HG03045 (cell line): Measurements from ENCODE around the gene SNX8.
"Not testable (repeated sequence)": the region's sequence is repeated elsewhere in the genome, so short reads cannot be mapped to it uniquely, and the experiment has no call there.

Source experiments
- ATAC-seq: cut with Tn5 transposase; IDR thresholded peaks from one replicate; pipeline ENCODE4 v1.9.1; 2021; ENCODE audit warnings: mild to moderate bottlenecking, moderate library complexity; ENCODE audit not compliant: unreplicated experiment

Gene SNX8, protein sequence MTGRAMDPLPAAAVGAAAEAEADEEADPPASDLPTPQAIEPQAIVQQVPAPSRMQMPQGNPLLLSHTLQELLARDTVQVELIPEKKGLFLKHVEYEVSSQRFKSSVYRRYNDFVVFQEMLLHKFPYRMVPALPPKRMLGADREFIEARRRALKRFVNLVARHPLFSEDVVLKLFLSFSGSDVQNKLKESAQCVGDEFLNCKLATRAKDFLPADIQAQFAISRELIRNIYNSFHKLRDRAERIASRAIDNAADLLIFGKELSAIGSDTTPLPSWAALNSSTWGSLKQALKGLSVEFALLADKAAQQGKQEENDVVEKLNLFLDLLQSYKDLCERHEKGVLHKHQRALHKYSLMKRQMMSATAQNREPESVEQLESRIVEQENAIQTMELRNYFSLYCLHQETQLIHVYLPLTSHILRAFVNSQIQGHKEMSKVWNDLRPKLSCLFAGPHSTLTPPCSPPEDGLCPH

DNA sequence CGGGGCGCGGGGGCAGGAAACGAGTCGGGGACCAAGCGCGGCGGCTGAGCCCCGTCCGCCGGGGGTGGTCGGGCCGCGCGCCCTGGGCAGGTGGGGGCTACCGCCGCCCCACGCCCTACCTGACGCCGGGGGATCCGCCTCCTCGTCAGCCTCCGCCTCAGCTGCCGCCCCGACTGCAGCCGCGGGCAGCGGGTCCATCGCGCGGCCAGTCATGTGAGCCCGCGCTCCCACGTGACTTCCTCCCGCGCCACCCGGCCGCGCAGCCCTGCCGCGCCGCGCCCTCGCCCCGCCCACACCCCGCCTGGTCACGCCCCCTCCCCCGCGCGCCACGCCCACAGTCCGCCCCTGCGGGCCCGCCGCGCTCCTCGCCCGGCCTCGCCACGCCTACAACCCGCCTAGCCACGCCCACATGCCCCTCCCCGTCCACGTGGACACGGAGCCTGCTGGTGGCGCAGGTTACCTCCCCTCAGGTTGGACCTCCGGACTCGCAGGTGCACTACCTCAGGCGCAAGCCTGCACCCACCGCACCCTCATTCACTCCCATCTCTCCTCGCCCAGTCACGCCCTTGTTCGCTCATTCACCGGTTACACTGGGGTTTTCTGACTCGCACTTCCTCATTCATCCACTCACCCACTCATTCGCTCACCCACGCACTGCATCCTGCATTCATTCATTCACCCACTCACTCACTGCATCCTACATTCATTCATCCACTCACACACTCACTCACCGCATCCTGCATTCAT lies at the start of gene SNX8:
SNX8 (minus strand) TSS at position 233 of the 747 bp plus-strand sequence; CDS start at position 213, 20 bp downstream.
- ATAC-seq = peak; percentile 74

- ATAC-seq = no peak
These were observed 48.3 kb upstream of the SNX8 start for GRCh38 chr7:2362385-2363088.

DNA sequence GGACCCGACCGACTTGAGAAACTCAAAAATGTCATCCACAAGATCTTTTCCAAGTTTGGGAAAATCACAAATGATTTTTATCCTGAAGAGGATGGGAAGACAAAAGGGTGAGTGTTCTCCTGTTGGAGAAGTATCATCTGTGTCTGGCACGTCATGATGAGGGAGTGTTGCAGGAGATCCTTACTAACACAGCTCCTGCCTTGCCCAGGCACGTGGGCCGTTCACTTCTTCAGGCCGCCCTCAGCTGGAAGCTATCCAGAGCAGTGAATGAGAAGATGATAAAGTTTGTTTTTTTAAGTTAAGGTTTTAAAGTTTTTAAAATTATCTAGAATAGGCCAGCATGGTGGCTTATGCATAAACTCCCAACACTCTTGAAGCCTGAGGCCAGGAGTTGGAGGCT lies 46.6 kb upstream of the SNX8 start:
- ATAC-seq = no peak

DNA sequence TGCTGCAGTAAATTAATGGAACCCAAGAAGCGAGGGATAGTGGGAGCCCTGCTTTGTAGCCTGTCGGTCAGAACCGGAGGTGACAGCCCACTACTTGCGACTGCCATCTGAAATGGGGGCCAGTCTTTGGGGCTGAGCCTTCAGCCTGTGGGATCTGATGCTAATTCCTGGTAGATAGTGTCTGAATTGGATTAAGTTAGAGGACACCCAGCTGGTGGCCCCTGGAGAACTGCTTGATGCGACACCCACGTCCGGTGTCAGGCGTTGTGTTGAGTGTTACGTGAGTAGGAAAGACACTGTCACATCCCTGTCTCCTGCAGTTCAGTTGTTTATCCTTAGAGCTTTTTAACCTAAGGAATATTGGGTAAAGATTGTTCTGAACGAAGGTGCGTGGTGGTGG lies 45.4 kb upstream of the SNX8 start:
- no peak for ATAC-seq

DNA sequence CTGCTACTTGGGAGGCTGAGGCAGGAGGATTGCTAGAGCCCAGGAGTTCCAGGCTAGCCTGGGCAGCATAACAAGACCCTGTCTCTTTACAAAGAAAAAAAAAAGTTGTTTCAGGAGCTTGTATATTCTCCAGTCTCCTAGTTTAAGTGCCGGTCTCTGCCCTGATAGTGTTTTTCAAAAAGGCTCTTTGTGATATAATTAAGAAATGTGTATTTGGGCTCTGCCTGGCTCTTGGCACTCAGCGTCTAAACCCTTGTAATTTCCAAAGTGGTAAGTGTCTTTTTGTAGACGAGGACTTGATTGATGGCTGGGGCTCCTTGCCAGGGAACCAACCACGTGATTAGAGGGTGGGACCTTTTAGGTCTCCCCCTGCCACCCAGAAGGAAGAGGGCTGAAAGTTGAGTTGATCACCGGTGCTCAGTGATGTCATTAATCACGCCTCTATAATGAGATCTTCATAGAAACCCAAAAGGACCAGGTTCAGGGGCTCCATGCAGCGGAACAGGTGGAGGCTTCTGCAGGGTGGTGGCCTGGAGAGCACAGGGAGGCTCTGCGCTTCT lies 44.8 kb upstream of the SNX8 start:
- no peak for ATAC-seq

DNA sequence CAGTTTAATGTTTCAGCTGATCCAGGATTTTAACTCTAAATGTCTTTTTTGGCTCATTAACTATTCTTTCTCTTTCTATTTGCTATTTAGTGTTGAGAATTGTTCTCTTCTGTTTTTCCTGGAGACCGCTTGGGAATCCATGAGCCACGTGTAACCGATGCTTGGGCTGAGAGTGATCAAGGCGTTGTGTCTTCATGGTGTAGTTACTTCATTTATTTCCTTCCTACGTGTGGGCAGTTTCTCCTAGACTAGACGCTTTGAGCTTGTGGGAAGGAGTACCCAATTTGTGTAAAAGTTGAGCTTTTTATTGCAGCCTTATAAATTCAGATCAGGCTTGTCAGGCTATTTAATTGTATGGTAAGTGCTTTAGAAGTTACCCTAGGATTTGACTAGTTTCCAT lies 43.3 kb upstream of the SNX8 start:
- no peak for ATAC-seq

GRCh38 chr7:2357165-2357564 lies 42.9 kb upstream of the SNX8 start:
- ATAC-seq = no peak

GRCh38 chr7:2355705-2356008 lies 41.4 kb upstream of the SNX8 start:
- ATAC-seq = no peak

- peak; percentile 17 for ATAC-seq
These were observed 40.9 kb upstream of the SNX8 start for GRCh38 chr7:2354939-2355704.

GRCh38 chr7:2354186-2354938 lies 40.1 kb upstream of the SNX8 start, which contains the start of gene EIF3B:
Gene EIF3B, plus strand, starts transcription at chr7:2354827. Its CDS starts 95 bp downstream, at chr7:2354922.
- ATAC-seq = peak; percentile 76

DNA sequence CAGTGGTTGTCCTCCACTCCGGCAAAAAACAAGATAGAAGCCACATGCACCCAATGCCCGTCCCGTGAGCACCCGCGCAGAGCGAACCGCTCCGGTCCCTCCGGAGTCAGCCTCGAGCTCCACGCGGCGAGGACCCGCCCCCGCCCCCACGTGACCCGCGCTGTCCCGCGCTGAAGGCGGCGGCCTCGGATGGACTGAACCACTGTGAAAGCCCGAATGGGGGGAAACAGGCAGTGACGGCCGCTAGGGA lies 39.6 kb upstream of the SNX8 start:
- ATAC-seq = peak; percentile 51

DNA sequence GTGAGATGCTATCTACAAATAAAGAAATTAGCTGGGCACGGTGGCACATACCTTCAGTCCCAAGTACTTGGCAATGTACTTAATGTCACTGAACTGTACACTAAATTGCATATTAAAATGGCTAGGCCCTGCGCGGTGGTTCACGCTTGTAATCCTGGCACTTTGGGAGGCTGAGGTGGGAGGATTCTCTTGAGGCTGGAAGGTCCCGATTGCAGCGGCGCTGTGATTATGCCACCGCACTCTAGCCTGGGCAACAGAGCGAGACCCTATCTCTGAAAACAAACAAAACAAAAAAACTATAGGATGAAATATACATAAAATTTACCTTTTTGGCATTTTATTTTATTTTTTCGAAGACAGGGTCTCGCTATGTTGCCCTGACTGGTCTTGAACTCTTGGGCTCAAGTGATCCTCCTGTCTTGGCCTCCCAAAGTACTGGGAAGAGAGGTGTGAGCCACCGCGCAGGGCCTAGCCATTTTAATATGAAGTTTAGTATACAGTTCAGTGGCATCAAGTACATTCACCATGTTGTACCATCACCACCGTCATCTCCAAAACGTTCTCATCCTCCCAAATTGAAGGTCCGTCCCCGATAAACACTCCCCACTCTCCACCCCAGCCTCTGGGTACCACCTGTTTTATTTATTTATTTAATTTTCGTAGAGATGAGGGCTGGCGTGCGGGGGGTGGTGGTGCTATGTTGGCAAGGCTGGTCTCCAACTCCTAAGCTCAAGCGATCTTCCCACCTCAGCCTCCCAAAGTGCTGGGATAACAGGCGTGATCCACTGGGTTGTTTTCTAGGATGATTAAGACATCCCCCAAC lies 39.1 kb upstream of the SNX8 start:
- no peak for ATAC-seq

- no peak for ATAC-seq
These were observed 36.6 kb upstream of the SNX8 start for GRCh38 chr7:2350861-2351260.

GRCh38 chr7:2350055-2350454 lies 35.8 kb upstream of the SNX8 start:
- no peak for ATAC-seq

DNA sequence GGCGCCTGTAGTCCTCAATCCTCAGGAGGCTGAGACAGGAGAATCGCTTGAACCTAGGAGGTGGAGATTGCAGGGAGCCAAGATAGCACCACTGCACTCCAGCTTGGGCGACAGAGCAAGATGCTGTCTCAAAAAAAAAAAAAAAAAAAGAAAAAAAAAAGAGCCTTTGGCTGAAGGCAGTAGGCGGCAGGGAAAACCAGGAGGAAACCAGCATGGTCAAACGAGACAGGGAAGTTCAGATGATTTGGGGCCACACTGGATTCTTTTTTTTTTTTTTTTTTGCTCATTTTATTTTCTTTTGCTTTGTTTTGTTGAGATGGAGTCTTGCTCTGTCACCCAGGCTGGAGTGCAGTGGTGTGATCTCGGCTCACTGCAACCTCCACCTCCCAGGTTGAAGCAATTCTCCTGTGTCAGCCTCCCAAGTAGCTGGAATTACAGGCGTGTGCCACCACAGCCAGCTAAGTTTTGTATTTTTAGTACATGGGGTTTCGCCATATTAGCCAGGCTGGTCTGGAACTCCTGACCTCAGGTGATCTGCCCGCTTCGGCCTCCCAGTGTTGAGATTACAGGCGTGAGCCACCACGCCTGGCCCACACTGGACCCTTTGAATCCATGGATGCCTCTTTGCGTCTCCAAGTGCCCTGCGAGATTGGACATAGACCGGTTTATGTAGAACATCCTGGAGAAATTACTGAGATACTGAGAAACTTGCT lies 33.3 kb upstream of the SNX8 start:
- ATAC-seq = not testable (repeated sequence)

- no peak for ATAC-seq
These were observed 22.5 kb upstream of the SNX8 start for GRCh38 chr7:2336626-2337299.

GRCh38 chr7:2332606-2333231 lies 18.5 kb upstream of the SNX8 start:
- ATAC-seq = not testable (repeated sequence)

- ATAC-seq = no peak
These were observed 17.5 kb upstream of the SNX8 start for GRCh38 chr7:2331707-2332106.
